GM12874 (cell line): Measurements from ENCODE around the gene FMN1.

Experiments used
- CTCF ChIP-seq: IDR thresholded peaks from 2 replicates; pipeline ENCODE4 v1.5.1; 2011; ENCODE audit warnings: low read depth, mild to moderate bottlenecking, control low read depth, low read length, moderate library complexity; ENCODE audit not compliant: insufficient read depth

The FMN1 gene

GRCh38 chr15:33154351-33155166 lies 40.0 kb downstream of the FMN1 start:
- TF ChIP-seq CTCF, result no peak

GRCh38 chr15:33153548-33153947 lies 41.0 kb downstream of the FMN1 start:
- TF ChIP-seq CTCF, result no peak

- TF ChIP-seq CTCF, result no peak
Measured at GRCh38 chr15:33152502-33153109, 41.9 kb downstream of the FMN1 start.

- TF ChIP-seq CTCF, result no peak
Measured at GRCh38 chr15:33150971-33151370, 43.5 kb downstream of the FMN1 start.

GRCh38 chr15:33150431-33150941 lies 44.0 kb downstream of the FMN1 start:
- no peak for TF ChIP-seq CTCF

GRCh38 chr15:33149919-33150318 lies 44.6 kb downstream of the FMN1 start:
- no peak for TF ChIP-seq CTCF

- TF ChIP-seq CTCF, result no peak
Measured at GRCh38 chr15:33148129-33148751, 46.3 kb downstream of the FMN1 start.
